ENCODE results near the gene STAT6.

Gene STAT6

DNA sequence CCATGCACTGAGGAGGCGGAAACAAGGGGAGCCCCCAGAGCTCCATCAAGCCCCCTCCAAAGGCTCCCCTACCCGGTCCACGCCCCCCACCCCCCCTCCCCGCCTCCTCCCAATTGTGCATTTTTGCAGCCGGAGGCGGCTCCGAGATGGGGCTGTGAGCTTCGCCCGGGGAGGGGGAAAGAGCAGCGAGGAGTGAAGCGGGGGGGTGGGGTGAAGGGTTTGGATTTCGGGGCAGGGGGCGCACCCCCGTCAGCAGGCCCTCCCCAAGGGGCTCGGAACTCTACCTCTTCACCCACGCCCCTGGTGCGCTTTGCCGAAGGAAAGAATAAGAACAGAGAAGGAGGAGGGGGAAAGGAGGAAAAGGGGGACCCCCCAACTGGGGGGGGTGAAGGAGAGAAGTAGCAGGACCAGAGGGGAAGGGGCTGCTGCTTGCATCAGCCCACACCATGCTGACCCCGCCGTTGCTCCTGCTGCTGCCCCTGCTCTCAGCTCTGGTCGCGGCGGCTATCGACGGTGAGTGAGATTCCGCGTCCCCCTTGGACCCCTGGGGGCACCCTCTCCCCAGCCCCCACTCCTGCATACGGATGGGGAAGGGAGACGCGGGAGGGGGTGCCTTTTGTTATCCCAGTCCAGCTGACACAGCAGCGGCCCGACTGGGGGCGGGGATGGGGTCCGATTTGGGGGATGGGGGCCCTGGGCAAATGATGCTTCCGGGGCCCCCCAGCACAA, 17.5 kb upstream of the STAT6 start:
- no peak for TF ChIP-seq EZH2phosphoT487 (IDR thresholded peaks at IDR 0.05; ENCODE audit: borderline replicate concordance)
- TF ChIP-seq, protein P1, sequence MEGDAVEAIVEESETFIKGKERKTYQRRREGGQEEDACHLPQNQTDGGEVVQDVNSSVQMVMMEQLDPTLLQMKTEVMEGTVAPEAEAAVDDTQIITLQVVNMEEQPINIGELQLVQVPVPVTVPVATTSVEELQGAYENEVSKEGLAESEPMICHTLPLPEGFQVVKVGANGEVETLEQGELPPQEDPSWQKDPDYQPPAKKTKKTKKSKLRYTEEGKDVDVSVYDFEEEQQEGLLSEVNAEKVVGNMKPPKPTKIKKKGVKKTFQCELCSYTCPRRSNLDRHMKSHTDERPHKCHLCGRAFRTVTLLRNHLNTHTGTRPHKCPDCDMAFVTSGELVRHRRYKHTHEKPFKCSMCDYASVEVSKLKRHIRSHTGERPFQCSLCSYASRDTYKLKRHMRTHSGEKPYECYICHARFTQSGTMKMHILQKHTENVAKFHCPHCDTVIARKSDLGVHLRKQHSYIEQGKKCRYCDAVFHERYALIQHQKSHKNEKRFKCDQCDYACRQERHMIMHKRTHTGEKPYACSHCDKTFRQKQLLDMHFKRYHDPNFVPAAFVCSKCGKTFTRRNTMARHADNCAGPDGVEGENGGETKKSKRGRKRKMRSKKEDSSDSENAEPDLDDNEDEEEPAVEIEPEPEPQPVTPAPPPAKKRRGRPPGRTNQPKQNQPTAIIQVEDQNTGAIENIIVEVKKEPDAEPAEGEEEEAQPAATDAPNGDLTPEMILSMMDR (conservative IDR thresholded peaks at IDR 0.05; ENCODE audit: low read length): no peak
- Histone ChIP-seq H3K36me3 (ENCODE audit: insufficient read depth, low read length) (no peaks in the 10 kb centered on the region), H3K4me1 (ENCODE audit: insufficient read depth, low read length, poor library complexity, severe bottlenecking) (peaks cover 29% of the 10 kb centered on the region), H3K9me2 (replicated peaks; ENCODE audit: low read depth, low read length) (no peaks in the 10 kb centered on the region), H4K20me1 (ENCODE audit: insufficient read depth, low read length, poor library complexity, severe bottlenecking) (no peaks in the 10 kb centered on the region), H3F3A (ENCODE audit: low read depth) (no peaks in the 10 kb centered on the region; the same call in 1 of the 2 replicates), H3K27me3 (ENCODE audit: insufficient read depth, low read length, poor library complexity, severe bottlenecking) (no peaks in the 10 kb centered on the region), H2AFZ (ENCODE audit: low read length) (peak overlapping the region; percentile 92), H3K4me2 (ENCODE audit: low read depth, low read length, poor library complexity, severe bottlenecking) (peak overlapping the region; percentile 88), H3K9me3 (ENCODE audit: insufficient read depth, low read depth, low read length) (no peaks in the 10 kb centered on the region), H3K4me3 (ENCODE audit: low read length, poor library complexity, severe bottlenecking) (peak overlapping the region; percentile 82), H3K79me2 (ENCODE audit: insufficient read depth, low read length) (no peaks in the 10 kb centered on the region), H3K9ac (ENCODE audit: low read depth, low read length, poor library complexity, severe bottlenecking) (peak overlapping the region; percentile 76)

DNA sequence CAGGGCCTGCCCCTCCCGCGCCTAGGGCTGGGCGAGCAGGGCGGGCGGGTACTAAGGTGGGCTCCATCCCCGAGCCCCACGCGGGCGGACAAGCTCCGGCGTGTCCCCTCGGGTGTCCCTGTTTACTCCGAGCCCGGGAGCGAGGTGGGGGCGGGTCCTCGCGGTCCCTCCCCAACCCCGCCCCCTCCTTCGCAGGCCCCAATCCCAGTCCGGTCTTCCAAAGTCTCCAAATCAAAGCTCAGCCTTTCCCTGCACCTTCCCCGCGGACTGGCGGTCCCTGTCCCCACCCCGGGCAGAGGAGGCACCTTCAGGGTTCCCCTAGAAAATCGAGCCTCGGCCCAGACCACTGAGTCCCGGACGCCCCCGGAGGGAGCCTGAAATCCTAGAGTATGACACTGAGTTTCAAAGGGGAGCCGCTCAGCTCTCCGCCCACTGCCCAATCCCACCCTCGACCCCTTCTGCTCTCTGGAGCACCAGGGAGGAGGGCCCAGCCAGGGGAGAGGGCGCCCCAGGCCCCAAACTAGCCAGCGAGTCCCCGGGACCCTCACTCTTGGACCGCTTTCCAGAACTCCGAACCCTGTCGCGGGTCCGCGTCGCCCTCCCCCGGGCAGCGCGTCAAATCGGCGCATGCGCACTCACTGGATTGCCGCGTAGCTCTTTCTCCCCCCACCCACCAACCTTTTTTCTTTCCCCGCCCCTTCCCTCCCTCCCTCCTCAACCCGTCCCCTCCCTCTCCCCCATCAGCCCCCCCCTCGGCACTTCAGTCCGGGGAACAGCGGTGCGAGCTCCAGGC, 16.8 kb upstream of the STAT6 start, which contains the start of gene LRP1:
TSS of gene LRP1 (plus strand) at position 758 of the 793 bp plus-strand sequence. CDS start 482 bp downstream, outside the sequence.
- Histone ChIP-seq H3K9me3 (ENCODE audit: insufficient read depth, low read depth, low read length) (no peaks in the 10 kb centered on the region), H3K36me3 (ENCODE audit: insufficient read depth, low read length) (no peaks in the 10 kb centered on the region), H3K27me3 (ENCODE audit: insufficient read depth, low read length, poor library complexity, severe bottlenecking) (no peaks in the 10 kb centered on the region), H3F3A (ENCODE audit: low read depth) (no peaks in the 10 kb centered on the region; the same call in 1 of the 2 replicates), H3K79me2 (ENCODE audit: insufficient read depth, low read length) (no peaks in the 10 kb centered on the region), H3K9ac (ENCODE audit: low read depth, low read length, poor library complexity, severe bottlenecking) (peak within 1 kb of the TSS; percentile 76), H3K4me1 (ENCODE audit: insufficient read depth, low read length, poor library complexity, severe bottlenecking) (peaks cover 29% of the 10 kb centered on the region), H2AFZ (ENCODE audit: low read length) (peak within 1 kb of the TSS; percentile 92), H3K4me2 (ENCODE audit: low read depth, low read length, poor library complexity, severe bottlenecking) (peak within 1 kb of the TSS; percentile 88), H4K20me1 (ENCODE audit: insufficient read depth, low read length, poor library complexity, severe bottlenecking) (no peaks in the 10 kb centered on the region), H3K9me2 (replicated peaks; ENCODE audit: low read depth, low read length) (no peaks in the 10 kb centered on the region), H3K4me3 (ENCODE audit: low read length, poor library complexity, severe bottlenecking) (peak within 1 kb of the TSS; percentile 82)
- TF ChIP-seq, protein P1 (conservative IDR thresholded peaks at IDR 0.05; ENCODE audit: low read length): no peak
- TF ChIP-seq EZH2phosphoT487 (IDR thresholded peaks at IDR 0.05; ENCODE audit: borderline replicate concordance): no peak

DNA sequence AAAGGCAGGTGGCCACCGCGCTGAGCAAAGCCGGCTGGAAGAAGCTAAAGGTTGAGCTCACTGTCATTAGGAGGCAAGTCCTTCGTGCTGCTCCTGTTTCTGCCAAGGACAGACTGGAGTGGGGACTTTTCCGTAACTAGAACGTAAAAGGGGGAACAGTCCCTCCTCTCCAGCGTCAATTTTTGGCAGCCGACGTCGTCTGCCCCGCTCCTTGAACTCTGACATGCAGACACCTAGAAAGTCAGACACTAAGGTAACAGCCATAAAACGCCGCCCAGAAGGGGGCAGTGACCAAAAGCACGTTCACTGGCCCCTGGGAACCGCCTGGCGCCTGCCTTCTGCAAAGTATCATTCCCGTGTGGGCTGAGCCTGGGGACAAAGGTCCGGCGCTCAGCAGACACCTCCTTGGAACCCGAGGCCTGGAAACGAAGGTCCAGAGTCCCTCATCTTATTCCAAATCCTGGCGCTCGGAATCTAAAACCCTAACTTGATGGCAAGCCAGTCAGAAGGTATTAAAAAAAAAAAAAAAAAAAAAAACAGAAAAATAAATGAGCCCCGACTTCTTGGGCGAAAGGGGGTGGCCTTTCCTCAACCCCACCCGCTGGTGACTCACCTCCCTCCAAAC, 16.1 kb upstream of the STAT6 start:
- Histone ChIP-seq H3K79me2 (ENCODE audit: insufficient read depth, low read length) (no peaks in the 10 kb centered on the region), H3F3A (ENCODE audit: low read depth) (no peaks in the 10 kb centered on the region; the same call in 1 of the 2 replicates), H4K20me1 (ENCODE audit: insufficient read depth, low read length, poor library complexity, severe bottlenecking) (no peaks in the 10 kb centered on the region), H2AFZ (ENCODE audit: low read length) (peak overlapping the region; percentile 92), H3K4me1 (ENCODE audit: insufficient read depth, low read length, poor library complexity, severe bottlenecking) (peaks cover 29% of the 10 kb centered on the region), H3K27me3 (ENCODE audit: insufficient read depth, low read length, poor library complexity, severe bottlenecking) (no peaks in the 10 kb centered on the region), H3K9me3 (ENCODE audit: insufficient read depth, low read depth, low read length) (no peaks in the 10 kb centered on the region), H3K9ac (ENCODE audit: low read depth, low read length, poor library complexity, severe bottlenecking) (peak overlapping the region; percentile 76), H3K4me2 (ENCODE audit: low read depth, low read length, poor library complexity, severe bottlenecking) (peak overlapping the region; percentile 88), H3K9me2 (replicated peaks; ENCODE audit: low read depth, low read length) (no peaks in the 10 kb centered on the region), H3K36me3 (ENCODE audit: insufficient read depth, low read length) (no peaks in the 10 kb centered on the region), H3K4me3 (ENCODE audit: low read length, poor library complexity, severe bottlenecking) (peak overlapping the region; percentile 82)
- no peak for TF ChIP-seq EZH2phosphoT487 (IDR thresholded peaks at IDR 0.05; ENCODE audit: borderline replicate concordance)
- TF ChIP-seq, protein P1 (conservative IDR thresholded peaks at IDR 0.05; ENCODE audit: low read length): peak; percentile 54
